ENCODE data around the gene MEX3A.

GRCh38 chr1:156098784-156099183 is 16.5 kb upstream of the MEX3A start:
- TF ChIP-seq, protein P1, sequence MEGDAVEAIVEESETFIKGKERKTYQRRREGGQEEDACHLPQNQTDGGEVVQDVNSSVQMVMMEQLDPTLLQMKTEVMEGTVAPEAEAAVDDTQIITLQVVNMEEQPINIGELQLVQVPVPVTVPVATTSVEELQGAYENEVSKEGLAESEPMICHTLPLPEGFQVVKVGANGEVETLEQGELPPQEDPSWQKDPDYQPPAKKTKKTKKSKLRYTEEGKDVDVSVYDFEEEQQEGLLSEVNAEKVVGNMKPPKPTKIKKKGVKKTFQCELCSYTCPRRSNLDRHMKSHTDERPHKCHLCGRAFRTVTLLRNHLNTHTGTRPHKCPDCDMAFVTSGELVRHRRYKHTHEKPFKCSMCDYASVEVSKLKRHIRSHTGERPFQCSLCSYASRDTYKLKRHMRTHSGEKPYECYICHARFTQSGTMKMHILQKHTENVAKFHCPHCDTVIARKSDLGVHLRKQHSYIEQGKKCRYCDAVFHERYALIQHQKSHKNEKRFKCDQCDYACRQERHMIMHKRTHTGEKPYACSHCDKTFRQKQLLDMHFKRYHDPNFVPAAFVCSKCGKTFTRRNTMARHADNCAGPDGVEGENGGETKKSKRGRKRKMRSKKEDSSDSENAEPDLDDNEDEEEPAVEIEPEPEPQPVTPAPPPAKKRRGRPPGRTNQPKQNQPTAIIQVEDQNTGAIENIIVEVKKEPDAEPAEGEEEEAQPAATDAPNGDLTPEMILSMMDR (IDR thresholded peaks at IDR 0.05): no peak
- TF ChIP-seq POLR2A (IDR thresholded peaks at IDR 0.05) (no peak), POLR2AphosphoS5 (IDR thresholded peaks at IDR 0.05) (no peak), EP300 (IDR thresholded peaks at IDR 0.05) (no peak)

All from sigmoid colon (tissue), 4 donors.